ENCODE measurements around the gene ZNF598.
"Not testable (repeated sequence)": the region's sequence is repeated elsewhere in the genome, so short reads cannot be mapped to it uniquely, and the experiment has no call there.

ZNF598 gene

DNA sequence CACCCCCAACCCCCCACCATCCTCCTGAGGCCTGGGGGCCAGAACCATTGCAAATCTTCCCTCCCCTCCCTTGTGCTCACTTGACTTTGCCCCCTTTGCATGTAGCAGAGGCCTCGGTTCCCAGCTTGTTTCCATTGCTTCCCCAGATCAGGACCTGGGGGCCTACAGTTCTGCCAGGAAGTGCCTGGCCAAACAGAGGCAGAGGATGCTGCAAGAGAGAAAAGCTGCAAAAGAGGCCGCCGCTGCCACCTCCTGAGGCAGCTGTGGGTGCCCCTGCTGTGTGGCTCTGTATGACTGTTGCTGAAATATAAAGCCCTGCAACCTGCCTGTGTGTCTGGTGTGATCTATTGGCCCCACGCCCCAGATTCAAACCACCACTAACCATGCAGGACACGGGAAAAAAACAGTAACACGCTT lies 48.0 kb downstream of the ZNF598 start:
- Histone ChIP-seq H3K4me3 (ENCODE audit: low read depth, low read length) (peak overlapping the region; percentile 94; the same call in 1 of the 2 replicates), H3K36me3 (peaks cover 35% of the 10 kb centered on the region), H3K9me3 (no peaks in the 10 kb centered on the region), H3K27me3 (no peaks in the 10 kb centered on the region), H3K4me1 (no peaks in the 10 kb centered on the region)
- TF ChIP-seq CTCF (IDR thresholded peaks at IDR 0.05; ENCODE audit: low read depth, low read length): no peak
- DNase-seq: peak; percentile 55

DNA sequence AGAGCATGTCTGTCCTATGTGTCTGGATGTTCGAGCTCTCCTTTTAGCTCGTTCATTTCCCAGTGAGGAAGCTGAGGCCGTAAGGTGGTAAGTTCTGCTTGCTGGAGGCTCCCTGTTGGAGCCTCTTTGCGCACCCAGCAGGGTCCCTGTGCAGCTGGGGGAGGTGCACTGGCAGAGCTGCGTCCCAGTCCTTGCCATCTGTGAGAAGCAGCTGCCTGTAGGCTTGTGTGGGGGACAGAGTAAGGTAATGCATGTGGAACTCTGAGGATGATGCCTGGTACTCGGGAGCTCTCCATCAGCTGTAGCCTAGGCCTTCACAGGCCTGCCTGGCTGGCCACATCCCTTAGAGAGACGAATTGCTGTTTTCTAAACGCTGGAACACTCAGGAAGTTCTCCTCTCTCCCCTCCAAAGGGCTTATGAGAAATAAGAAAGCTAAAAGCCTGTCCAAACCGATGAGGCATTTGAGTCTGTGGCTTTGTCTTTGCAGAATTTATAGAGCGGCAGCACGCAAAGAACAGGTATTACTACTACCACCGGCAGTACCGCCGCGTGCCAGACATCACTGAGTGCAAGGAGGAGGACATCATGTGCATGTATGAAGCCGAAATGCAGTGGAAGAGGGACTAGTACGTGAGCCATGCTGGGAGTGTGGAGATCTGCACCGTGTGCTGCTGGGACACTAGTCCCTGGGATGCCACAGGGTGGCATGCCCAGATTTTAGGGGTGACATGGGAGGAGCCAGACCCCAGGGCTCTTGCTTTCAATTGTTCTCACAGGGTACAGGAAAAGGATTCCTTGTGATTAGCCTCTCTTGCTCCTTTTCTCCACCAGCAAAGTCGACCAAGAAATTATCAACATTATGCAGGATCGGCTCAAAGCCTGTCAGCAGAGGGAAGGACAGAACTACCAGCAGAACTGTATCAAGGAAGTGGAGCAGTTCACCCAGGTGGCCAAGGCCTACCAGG lies 48.7 kb downstream of the ZNF598 start:
- Histone ChIP-seq H3K4me3 (ENCODE audit: low read depth, low read length) (peak overlapping the region; percentile 86), H3K36me3 (peaks cover 35% of the 10 kb centered on the region), H3K9me3 (no peaks in the 10 kb centered on the region), H3K4me1 (no peaks in the 10 kb centered on the region), H3K27me3 (no peaks in the 10 kb centered on the region)
- TF ChIP-seq CTCF (IDR thresholded peaks at IDR 0.05; ENCODE audit: low read depth, low read length): no peak
- DNase-seq: peak; percentile 69

DNA sequence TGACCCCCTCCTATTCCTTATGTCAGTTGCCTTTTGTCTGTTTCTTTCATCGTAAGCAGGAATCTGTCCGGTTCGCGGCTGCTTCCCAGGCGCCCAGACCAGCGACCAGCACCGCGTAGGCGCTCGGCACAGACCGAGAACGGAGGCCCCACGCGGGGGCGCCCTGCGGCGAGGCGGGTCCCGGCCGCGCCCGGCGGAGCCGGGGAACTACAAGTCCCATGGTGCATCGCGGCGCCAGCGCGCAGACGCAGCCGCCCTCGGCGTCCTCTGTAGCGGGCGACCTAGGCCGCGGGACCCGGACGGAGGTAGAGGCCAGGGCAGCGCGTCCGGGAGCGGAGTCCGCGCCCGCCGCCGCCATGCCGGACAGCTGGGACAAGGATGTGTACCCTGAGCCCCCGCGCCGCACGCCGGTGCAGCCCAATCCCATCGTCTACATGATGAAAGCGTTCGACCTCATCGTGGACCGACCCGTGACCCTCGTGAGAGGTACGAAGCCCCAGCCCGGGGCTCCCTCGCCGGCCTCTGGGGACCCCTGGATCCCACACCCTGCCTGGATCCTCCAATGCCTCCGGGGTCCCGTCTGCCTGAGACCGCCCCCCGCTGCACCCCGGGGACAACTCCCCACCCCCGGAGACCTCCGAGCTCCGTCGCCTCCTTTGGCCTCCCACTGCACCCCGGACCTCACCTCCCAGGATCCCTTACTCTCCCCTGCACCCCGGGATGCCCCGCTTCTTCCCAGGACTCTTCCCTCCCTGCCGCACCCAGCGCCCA lies 50.2 kb downstream of the ZNF598 start, which contains the start of gene NDUFB10:
TSS of gene NDUFB10 (plus strand) at position 270 of the 771 bp plus-strand sequence. CDS start at position 357, 87 bp downstream.
- Histone ChIP-seq H3K27me3 (no peaks in the 10 kb centered on the region), H3K4me1 (no peaks in the 10 kb centered on the region), H3K9me3 (no peaks in the 10 kb centered on the region), H3K36me3 (peaks cover 35% of the 10 kb centered on the region), H3K4me3 (ENCODE audit: low read depth, low read length) (peak within 1 kb of the TSS; percentile 86)
- TF ChIP-seq CTCF (IDR thresholded peaks at IDR 0.05; ENCODE audit: low read depth, low read length): peak; percentile 64
- DNase-seq: peak; percentile 97

- Histone ChIP-seq H3K9me3 (no peaks in the 10 kb centered on the region), H3K4me1 (no peaks in the 10 kb centered on the region), H3K4me3 (ENCODE audit: low read depth, low read length) (peak overlapping the region; percentile 86), H3K36me3 (peaks cover 28% of the 10 kb centered on the region), H3K27me3 (no peaks in the 10 kb centered on the region)
- peak; percentile 16 for DNase-seq
- TF ChIP-seq CTCF (IDR thresholded peaks at IDR 0.05; ENCODE audit: low read depth, low read length): no peak
These were observed 50.8 kb downstream of the ZNF598 start for GRCh38 chr16:1958715-1959268.

DNA sequence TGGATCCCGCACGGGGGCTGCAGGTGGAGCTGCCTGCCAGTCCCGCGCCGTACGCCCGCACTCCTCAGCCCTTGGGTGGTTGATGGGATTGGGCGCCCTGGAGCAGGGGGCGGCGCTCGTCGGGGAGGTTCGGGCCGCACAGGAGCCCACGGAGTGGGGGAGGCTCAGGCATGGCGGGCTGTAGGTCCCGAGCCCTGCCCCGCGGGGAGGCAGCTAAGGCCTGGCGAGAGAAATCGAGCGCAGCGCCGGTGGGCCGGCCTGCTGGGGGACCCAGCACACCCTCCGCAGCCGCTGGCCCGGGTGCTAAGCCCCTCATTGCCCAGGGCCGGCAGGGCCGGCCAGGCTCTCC lies 51.5 kb downstream of the ZNF598 start:
- H3K4me1 ChIP-seq; DNase-seq; H3K4me3 ChIP-seq (ENCODE audit: low read depth, low read length); H3K9me3 ChIP-seq; H3K27me3 ChIP-seq: not testable (repeated sequence)
- peaks cover 21% of the 10 kb centered on the region for H3K36me3 ChIP-seq

DNA sequence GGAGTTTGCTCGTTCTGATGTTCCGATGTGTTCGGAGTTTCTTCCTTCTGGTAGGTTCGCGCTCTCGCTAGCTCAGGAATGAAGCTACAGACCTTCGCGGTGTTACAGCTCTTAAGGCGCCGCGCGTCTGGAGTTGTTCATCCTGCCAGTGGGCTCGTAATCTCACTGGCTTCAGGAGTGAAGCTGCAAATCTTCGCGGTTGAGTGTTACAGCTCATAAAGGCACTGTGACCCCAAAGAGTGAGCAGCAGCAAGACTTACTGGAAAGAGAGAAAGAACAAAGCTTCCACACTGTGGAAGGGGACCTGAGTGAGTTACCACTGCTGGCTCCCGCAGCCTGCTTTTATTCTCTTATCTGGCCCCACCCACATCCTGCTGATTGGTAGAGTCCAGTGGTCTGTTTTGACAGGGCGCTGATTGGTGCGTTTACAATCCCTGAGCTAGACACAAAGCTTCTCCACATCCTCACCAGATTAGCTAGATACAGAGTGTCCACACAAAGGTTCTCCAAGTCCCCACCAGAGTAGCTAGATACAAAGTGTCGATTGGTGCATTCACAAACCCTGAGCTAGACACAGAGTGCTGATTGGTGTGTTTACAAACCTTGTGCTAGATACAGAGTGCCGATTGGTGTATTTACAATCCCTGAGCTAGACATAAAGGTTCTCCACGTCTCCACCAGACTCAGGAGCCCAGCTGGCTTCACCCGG lies 52.0 kb downstream of the ZNF598 start:
- peaks cover 16% of the 10 kb centered on the region for H3K36me3 ChIP-seq
- H3K9me3 ChIP-seq; H3K27me3 ChIP-seq; H3K4me1 ChIP-seq; DNase-seq; H3K4me3 ChIP-seq (ENCODE audit: low read depth, low read length): not testable (repeated sequence)
